Measurements from ENCODE around the gene OR7A10. TPM values are rescaled to one million over a fixed set of nuclear protein-coding genes. Genes with fewer than 3 reads are reported as not detected.

Gene OR7A10
- total RNA-seq, 1 donor from 2014 or later: not detected

DNA sequence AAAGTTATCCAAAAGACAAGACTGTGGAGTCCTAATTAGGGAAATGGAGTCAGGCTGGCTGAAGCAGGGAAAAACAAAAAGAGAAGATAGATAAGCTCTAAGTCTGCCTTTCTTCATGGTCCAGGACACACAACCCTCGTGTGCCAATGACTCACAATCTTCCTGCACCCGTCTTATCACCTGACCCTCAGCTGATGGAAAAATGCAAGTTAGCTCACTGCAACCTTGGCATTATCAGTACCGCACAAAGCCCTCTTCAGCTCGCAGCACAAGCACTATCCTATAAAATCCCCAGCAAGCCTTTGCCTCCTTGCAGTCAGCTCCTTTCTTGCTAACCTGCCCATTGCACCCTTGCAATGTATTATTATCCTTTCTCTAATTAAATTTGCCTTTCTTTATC, 18.0 kb downstream of the OR7A10 start:
- no peaks in the 10 kb centered on the region for H3K4me1 ChIP-seq
- TF ChIP-seq, protein P1, sequence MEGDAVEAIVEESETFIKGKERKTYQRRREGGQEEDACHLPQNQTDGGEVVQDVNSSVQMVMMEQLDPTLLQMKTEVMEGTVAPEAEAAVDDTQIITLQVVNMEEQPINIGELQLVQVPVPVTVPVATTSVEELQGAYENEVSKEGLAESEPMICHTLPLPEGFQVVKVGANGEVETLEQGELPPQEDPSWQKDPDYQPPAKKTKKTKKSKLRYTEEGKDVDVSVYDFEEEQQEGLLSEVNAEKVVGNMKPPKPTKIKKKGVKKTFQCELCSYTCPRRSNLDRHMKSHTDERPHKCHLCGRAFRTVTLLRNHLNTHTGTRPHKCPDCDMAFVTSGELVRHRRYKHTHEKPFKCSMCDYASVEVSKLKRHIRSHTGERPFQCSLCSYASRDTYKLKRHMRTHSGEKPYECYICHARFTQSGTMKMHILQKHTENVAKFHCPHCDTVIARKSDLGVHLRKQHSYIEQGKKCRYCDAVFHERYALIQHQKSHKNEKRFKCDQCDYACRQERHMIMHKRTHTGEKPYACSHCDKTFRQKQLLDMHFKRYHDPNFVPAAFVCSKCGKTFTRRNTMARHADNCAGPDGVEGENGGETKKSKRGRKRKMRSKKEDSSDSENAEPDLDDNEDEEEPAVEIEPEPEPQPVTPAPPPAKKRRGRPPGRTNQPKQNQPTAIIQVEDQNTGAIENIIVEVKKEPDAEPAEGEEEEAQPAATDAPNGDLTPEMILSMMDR (IDR thresholded peaks at IDR 0.05): no peak
- no peak overlapping the region for H3K27ac ChIP-seq
- H3K4me3 ChIP-seq: no peak overlapping the region
- no peaks in the 10 kb centered on the region for H3K36me3 ChIP-seq
- no peak for DNase-seq
- intact Hi-C loops (cut with DNase I): no loop called here
- ATAC-seq: no peak
- H3K9me3 ChIP-seq: no peaks in the 10 kb centered on the region
- peaks cover under 1% of the 10 kb centered on the region for H3K27me3 ChIP-seq (ENCODE audit: low read depth)

DNA sequence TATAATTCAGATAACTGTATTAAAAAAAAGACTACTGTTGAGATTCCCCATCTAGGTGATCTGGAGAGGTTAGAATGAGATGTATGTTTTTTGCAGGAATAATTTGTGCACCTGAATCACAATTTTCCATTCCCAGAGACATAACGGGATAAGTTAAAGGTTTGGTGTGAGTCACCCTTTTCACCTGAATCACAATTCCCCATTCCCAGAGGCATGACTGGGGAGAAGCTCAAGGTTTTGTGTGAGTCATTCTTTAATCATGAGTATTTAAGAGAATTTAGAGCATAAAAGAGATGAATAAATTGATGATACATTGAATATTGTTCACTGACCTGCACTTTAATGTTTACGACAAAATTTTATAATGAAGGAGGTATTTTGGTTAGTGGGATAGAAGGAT, 22.7 kb downstream of the OR7A10 start:
- Histone ChIP-seq H3K27ac (no peak overlapping the region), H3K36me3 (no peaks in the 10 kb centered on the region), H3K4me1 (no peaks in the 10 kb centered on the region), H3K27me3 (ENCODE audit: low read depth) (peaks cover 14% of the 10 kb centered on the region), H3K9me3 (no peaks in the 10 kb centered on the region), H3K4me3 (no peak overlapping the region)
- TF ChIP-seq, protein P1 (IDR thresholded peaks at IDR 0.05): no peak
- ATAC-seq (no peak), DNase-seq (no peak)
- intact Hi-C loops (cut with DNase I): no loop called here

DNA sequence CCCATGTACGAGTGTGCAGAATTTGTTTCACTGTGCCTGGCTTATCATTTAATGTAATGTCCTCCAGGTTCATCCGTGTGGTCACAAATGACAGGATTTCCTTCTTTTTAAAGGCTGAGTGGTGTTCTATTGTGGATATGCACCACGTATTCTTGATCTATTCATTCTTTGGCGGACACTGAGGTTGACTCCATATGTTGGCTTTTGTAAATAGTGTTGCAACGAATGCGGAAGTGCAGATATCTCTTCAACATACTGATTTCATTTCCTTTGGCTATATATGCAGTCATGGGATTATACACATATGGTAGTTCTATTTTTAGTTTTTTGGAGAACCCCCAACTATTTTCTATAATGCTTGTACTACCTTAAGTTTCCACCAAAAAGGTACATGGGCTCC, 26.8 kb downstream of the OR7A10 start:
- TF ChIP-seq, protein P1 (IDR thresholded peaks at IDR 0.05): no peak
- Histone ChIP-seq H3K4me1 (no peaks in the 10 kb centered on the region), H3K27me3 (ENCODE audit: low read depth) (peaks cover 14% of the 10 kb centered on the region), H3K36me3 (no peaks in the 10 kb centered on the region), H3K4me3 (no peak overlapping the region), H3K9me3 (no peaks in the 10 kb centered on the region), H3K27ac (no peak overlapping the region)
- intact Hi-C loops (cut with DNase I): no loop called here
- no peak for DNase-seq
- ATAC-seq: no peak

DNA sequence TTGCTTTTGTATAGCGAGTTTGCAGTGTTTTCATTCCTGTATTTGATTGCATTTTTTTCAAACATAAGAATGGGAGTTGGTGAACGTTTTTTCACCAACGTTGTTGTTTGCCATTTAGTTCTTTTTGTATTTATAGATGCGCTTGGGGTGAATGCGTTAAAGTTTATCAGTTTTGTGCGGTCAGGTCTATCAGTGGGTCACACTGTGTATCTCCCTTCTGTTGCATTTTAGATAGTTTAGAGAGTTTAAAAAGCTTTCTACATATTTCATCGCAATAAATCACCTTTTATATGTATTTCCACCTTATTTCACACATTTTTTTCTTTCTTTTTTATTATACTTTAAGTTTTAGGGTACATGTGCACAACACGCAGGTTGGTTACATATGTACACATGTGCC, 30.1 kb downstream of the OR7A10 start:
- H3K4me1 ChIP-seq: no peaks in the 10 kb centered on the region
- no peaks in the 10 kb centered on the region for H3K36me3 ChIP-seq
- H3K4me3 ChIP-seq: no peak overlapping the region
- no peaks in the 10 kb centered on the region for H3K27me3 ChIP-seq (ENCODE audit: low read depth)
- ATAC-seq (no peak), DNase-seq (no peak)
- H3K9me3 ChIP-seq: no peaks in the 10 kb centered on the region
- TF ChIP-seq, protein P1 (IDR thresholded peaks at IDR 0.05): no peak
- no peak overlapping the region for H3K27ac ChIP-seq
- intact Hi-C loops (cut with DNase I): no loop called here

DNA sequence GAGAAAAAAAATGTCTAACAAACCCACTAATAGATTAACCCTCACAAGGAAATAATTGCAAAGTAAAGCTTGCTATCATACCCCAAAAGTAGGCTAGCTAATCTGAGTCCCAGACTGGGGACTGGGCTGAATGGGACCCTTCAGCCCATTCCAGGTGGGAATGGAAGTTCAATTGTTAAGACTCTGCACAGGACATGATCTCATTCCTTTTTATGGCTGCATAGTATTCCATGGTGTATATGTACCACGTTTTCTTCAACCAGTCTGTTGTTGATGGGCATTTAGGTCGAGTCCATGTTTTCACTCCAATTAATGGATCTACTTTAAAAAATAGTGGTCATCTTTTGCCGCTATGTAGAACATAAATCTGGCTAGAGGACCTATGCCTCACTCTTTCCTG, 31.7 kb downstream of the OR7A10 start:
- Histone ChIP-seq H3K9me3 (no peaks in the 10 kb centered on the region), H3K4me3 (no peak overlapping the region), H3K27ac (no peak overlapping the region), H3K36me3 (no peaks in the 10 kb centered on the region), H3K27me3 (ENCODE audit: low read depth) (no peaks in the 10 kb centered on the region), H3K4me1 (no peaks in the 10 kb centered on the region)
- TF ChIP-seq, protein P1 (IDR thresholded peaks at IDR 0.05): no peak
- DNase-seq (no peak), ATAC-seq (no peak)
- intact Hi-C loops (cut with DNase I): no loop called here

All from lower lobe of right lung (tissue), 2 donors.